Muscle of back (tissue), 11 donors: ENCODE results near the gene DLG5. TPM values are rescaled to one million over a fixed set of nuclear protein-coding genes. Genes with fewer than 3 reads are reported as not detected.

Experiments used
- DNase-seq, 3 donors: peaks; one replicate each; pipeline versions ENCODE4 v3.0.0 to v3.0.0-alpha.2; 2013
- polyA plus RNA-seq, 10 donors: library from polyadenylated mRNA; unstranded; fragments of 120-200 nt; gene quantifications; one replicate each; pipeline ENCODE4 v1.2.1, GENCODE V29; 2013; ENCODE audit not compliant: insufficient read length in 10 of 10

DLG5 gene
- polyA plus RNA-seq, 10 donors, result 17.5 to 35.5 (median 20.9) TPM

- no peak for DNase-seq
Measured at GRCh38 chr10:77823811-77824542, 102.6 kb downstream of the DLG5 start.

GRCh38 chr10:77821551-77821950 lies 105.0 kb downstream of the DLG5 start:
- no peak for DNase-seq

GRCh38 chr10:77821036-77821435 lies 105.5 kb downstream of the DLG5 start:
- DNase-seq, result no peak

GRCh38 chr10:77820349-77820748 lies 106.2 kb downstream of the DLG5 start:
- no peak for DNase-seq

GRCh38 chr10:77819210-77820112 lies 107.1 kb downstream of the DLG5 start:
- no peak for DNase-seq

- DNase-seq, result no peak
Measured at GRCh38 chr10:77818378-77818777, 108.2 kb downstream of the DLG5 start.

GRCh38 chr10:77817541-77817940 lies 109.0 kb downstream of the DLG5 start:
- DNase-seq, result no peak

- DNase-seq, result no peak
Measured at GRCh38 chr10:77816311-77816710, 110.2 kb downstream of the DLG5 start.

GRCh38 chr10:77812741-77813140 lies 113.8 kb downstream of the DLG5 start:
- no peak for DNase-seq

GRCh38 chr10:77811831-77812430 lies 114.6 kb downstream of the DLG5 start:
- no peak for DNase-seq

- DNase-seq, result no peak
Measured at GRCh38 chr10:77810446-77811335, 115.9 kb downstream of the DLG5 start.

- no peak for DNase-seq
Measured at GRCh38 chr10:77809336-77809735, 117.2 kb downstream of the DLG5 start.

GRCh38 chr10:77807706-77808105 lies 118.8 kb downstream of the DLG5 start:
- DNase-seq, result no peak

GRCh38 chr10:77806511-77807157 lies 119.9 kb downstream of the DLG5 start:
- no peak for DNase-seq

GRCh38 chr10:77805676-77806075 lies 120.9 kb downstream of the DLG5 start:
- no peak for DNase-seq

- no peak for DNase-seq
Measured at GRCh38 chr10:77804371-77804770, 122.2 kb downstream of the DLG5 start.

- DNase-seq, result peak in 1 of 3 donors; percentile 8
Measured at GRCh38 chr10:77801474-77802161, 124.9 kb downstream of the DLG5 start.

GRCh38 chr10:77800738-77801266 lies 125.8 kb downstream of the DLG5 start:
- no peak for DNase-seq

- DNase-seq, result no peak
Measured at GRCh38 chr10:77800320-77800719, 126.2 kb downstream of the DLG5 start.

GRCh38 chr10:77799352-77799751 lies 127.2 kb downstream of the DLG5 start:
- no peak for DNase-seq
